MV-4-11 (cell line): ENCODE measurements around the gene MARK3.
"Not testable (repeated sequence)": the region's sequence is repeated elsewhere in the genome, so short reads cannot be mapped to it uniquely, and the experiment has no call there.

ENCODE experiments used
- DNase-seq: peaks from one replicate; lab custom pipeline; 2025; lab: John Stamatoyannopoulos, UW

Gene MARK3

DNA sequence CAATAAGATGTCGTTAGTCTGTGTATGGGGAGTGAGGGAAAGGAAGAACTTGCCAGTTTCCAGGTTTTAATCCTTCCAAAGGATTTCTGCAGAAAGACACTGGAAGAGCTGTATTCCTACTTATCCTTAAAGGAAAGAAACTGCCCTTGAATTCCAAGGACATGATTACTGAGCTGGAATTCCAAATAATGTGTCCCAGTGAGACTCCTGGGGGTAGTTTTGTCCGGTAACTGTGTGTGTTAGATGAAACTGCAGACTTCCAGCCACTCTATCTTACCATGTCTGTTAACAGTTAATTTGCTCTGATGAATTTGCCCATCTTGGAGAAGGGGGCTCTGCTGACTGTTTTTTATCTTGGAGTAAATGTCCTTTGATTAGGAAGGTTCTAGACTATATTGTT lies 104.4 kb downstream of the MARK3 start:
- no peak for DNase-seq

DNA sequence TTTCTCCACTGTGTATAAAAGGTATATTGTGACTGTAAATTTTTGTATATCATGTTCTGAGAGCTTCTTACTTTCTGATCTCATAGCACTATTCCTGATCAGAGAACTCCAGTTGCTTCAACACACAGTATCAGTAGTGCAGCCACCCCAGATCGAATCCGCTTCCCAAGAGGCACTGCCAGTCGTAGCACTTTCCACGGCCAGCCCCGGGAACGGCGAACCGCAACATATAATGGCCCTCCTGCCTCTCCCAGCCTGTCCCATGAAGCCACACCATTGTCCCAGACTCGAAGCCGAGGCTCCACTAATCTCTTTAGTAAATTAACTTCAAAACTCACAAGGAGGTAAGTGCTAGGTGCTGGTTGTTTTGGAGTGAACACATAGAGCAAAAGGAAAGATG lies 106.5 kb downstream of the MARK3 start:
- DNase-seq, result no peak

DNA sequence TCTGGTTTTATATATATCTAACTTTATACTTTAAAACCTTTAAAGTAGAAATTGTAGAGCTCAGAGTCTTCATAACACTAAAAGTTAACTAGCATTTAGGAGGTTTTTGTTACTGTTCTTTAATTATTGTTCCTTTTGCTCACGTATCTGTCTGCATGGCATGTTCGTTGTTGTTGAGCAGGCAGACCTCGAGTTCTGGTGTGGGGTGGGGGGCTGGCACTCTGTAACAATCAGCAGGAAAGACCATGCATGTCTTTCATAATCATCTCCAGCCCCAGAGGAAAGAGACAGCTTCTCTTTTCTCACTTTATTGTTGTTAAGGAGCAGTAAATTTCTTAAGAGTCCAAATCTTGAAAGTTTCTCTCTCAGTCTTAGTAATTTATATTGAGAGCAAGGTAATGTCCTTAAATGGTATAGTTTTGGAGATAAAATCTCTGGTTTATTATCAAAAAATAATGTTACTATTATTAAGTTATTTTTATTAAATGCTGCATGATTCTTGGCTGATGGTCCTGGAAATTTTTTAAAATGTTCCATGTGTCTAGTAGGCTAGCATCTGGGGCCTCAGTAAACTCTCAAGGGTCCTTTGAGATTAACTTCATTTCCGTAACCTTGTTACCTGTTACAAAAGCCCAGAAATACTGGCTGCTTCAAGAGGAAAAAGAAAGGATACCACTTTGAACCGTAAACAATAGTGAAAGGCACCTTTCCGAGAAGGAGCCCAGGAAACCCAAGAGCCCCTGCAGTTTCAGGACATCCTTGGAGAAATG lies 107.1 kb downstream of the MARK3 start:
- DNase-seq, result no peak

DNA sequence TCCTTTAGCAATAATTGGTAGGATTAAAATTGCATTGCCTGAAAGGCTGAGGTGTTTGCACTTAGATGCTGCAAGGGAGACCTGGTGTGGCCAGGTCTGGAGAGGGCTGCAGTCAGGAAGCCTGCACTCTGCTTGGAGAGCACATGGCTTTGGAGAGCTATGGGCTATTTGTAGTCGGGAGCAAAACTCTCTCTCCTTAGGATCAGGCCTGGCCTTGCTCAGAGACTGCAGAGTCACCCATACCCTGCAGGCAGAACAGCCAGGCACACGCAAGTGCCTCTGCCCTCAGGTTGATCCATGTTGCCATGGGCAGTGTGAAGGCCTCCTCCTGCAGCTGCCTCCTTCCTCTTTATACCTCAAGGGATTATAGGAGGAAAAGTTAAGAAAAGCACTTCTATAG lies 110.6 kb downstream of the MARK3 start:
- peak; percentile 7 for DNase-seq

DNA sequence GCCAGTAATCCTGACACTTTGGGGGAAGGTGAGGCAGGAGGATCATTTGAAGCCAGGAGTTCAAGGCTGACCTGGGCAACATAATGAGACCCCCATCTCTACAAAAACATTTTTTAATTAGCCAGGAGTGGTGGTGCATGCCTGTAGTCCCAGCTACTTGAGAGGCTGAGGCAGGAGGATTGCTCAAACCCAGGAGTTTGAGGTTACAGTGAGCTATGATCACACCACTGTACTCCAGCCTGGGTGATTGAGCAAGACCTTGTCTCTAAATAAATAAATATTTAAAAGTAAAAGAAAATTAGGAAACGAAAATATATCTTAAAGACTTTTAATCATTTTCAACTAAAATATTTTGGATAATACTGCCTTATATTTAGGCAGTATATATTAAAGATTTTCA lies 111.6 kb downstream of the MARK3 start:
- no peak for DNase-seq

DNA sequence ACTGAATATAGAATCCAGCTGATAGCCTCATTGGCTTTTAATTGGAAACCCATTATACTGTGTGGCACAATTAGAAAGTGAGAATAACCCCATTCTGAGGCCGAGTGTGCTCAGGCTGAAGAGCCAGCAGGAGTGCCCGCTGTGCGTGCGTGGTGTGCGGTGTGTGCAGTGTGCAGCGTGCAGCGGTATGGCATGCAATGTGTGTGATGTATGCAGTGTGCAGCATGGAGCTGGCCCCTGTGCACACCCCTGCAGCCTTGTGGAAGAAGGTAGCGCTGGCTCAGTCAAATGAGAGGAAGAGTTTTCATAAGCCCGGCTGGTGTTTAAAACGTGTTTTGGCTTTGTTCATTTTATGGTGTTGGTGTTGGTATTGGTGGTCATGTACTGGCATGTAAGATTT lies 114.5 kb downstream of the MARK3 start:
- DNase-seq, result no peak

DNA sequence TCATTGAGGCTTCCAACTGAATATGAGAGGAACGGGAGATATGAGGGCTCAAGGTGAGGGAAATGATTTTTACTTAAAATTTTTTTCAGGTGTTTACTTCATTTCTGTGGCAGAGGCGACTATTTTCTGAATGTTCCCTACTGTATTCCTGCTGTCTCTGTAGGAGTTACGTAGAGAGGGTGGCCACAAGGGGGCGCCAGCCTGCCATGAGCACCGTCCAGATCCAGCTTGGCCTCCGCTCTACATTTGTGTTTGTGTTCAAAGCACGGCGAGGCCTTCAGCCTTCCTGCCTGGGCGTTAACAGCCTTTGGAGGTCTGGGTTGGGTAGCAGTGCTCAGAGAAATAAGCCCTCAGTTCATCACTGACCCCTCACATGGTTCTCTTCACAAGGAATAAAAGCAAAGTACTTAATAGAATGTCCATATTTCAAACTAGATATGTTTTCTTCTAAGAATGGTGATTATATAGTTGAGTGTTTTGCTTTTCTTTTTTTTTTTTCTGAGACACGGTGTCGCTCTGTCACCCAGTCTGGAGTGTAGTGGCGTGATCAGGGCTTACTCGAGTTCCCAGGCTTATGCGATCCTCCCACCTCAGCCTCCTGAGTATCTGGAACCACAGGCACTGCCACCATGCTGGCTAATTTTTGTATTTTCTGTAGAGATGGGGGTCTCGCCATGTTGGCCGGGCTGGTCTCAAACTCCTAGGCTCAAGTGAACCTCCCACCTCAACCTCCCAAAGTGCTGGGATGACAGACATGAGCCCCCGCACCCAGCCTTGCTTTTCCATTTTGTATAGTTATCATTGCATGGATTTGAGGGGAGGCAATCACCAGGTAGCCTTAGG lies 115.2 kb downstream of the MARK3 start:
- DNase-seq, result peak; percentile 54

DNA sequence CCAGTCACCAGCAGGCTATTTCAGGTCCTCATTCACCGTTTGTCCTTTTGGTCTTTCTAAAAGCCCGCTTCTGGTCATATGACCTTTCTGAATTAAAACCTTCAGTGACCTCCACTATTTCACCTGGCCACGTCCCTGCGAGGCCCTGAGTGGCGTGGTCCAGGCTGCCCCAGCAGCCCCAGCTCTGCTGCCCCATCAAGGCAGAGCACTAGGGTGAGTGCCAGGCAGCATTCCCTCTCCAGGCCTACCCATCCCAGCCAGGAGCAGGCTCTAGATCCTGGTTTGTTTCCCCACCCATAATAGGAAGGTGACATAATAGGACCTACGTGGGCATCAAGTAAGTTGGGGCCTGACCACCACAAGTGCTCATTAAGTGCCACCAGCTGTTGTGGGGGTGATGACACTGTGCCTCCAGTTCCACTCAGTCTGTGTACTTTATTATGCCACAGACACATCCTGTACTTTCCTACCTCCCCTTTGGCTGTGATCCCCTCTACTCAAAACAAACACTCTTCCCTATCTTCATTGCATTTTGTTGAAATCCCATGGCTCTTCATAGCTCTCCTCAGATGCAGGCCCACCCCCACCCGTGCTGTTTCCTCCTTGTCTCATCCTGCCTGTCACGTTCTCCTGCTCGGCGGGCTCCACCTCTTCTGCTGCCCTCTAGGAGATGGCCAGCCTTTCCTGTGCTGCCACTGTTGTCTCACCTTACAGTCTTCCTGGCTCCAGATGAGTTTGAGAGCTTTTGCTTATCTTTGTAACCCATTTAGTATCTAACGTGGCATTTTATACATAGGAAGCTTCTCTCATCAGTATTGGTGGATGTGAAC lies 116.0 kb downstream of the MARK3 start:
- no peak for DNase-seq

DNA sequence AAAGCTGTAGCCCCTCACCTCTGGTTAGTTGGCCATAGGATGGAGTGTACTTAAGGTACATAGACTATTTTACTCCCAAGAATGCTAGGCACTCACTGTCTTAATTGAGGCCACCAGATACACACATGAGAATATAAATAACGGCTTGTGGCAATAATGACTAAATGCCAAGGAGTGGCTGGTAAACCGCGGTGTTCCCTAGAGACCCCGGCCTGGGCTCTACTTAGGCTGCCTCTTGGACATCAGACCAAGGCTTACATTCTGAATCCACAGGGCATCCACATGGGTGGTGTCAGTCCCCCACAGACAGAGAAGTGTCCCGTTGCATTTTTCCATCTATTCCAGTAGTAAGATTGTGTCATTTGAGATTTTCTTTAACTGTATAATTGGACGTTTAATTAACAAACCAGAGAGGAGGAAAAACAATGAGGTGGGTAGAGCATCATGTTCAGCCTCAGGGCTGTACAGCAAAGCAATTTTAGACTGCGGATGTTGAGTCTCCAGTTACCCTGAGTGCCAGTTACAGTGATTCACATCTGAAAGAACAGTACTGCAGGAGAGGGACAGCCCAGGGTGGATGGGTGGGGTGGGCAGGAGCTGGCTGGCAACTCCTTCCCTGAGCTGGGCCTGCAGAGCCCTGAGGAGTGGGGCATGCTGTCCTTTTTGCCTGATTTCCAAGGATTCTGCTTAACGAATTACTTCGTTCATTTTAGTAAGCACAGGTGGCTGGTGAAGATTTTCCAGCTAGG lies 116.9 kb downstream of the MARK3 start:
- DNase-seq, result no peak

DNA sequence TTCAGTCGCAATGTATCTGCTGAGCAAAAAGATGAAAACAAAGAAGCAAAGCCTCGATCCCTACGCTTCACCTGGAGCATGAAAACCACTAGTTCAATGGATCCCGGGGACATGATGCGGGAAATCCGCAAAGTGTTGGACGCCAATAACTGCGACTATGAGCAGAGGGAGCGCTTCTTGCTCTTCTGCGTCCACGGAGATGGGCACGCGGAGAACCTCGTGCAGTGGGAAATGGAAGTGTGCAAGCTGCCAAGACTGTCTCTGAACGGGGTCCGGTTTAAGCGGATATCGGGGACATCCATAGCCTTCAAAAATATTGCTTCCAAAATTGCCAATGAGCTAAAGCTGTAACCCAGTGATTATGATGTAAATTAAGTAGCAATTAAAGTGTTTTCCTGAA lies 117.7 kb downstream of the MARK3 start:
- DNase-seq, result no peak

DNA sequence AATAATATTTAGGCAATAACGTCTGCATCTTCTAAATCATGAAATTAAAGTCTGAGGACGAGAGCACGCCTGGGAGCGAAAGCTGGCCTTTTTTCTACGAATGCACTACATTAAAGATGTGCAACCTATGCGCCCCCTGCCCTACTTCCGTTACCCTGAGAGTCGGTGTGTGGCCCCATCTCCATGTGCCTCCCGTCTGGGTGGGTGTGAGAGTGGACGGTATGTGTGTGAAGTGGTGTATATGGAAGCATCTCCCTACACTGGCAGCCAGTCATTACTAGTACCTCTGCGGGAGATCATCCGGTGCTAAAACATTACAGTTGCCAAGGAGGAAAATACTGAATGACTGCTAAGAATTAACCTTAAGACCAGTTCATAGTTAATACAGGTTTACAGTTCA lies 118.1 kb downstream of the MARK3 start:
- no peak for DNase-seq

DNA sequence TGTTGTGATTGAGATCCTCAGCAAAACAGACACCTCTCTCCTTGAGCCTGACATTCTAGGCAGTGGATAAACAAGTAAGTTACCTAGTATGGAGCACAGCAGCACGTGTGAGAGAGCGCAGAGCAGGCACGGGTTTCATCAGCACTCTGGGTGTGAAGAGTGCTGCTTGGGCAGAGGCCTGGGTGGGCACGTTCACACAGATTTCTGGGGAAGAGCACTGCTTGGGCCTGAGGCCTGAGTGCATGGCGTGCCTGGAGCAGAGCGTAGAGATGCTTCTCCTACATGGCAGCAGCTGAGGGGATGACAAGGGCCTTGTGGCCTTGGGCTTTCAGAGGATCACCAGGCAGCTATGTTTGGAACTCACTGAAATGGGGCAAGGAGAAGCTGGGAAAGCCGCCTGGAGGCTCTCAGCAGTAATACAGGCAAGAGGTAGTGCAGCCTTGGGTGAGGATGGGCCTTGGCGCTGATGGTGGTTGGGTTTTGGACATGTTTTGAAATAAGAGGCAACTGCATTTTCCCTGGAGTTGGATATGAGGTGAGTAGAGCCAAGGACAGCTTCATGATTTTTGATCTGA lies 119.9 kb downstream of the MARK3 start:
- no peak for DNase-seq

DNA sequence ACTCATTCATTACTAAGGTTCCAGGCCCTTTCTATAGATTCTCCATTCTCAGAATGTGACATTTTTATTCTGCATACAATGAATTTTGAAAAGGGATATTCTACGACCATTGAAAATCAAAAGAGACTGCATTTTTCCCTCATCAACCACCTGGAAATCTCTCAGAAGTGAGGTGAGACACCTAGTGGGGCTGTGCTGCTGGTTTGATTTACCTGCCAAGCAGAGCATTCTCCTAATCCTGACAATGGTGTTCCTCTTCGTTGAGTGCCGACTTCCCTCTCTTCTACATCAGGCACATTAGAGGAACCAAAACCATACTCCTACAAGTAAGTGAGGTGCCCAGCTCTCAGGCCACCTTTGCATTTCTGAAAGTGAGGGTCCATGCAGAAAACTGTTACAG lies 122.5 kb downstream of the MARK3 start:
- DNase-seq, result no peak

DNA sequence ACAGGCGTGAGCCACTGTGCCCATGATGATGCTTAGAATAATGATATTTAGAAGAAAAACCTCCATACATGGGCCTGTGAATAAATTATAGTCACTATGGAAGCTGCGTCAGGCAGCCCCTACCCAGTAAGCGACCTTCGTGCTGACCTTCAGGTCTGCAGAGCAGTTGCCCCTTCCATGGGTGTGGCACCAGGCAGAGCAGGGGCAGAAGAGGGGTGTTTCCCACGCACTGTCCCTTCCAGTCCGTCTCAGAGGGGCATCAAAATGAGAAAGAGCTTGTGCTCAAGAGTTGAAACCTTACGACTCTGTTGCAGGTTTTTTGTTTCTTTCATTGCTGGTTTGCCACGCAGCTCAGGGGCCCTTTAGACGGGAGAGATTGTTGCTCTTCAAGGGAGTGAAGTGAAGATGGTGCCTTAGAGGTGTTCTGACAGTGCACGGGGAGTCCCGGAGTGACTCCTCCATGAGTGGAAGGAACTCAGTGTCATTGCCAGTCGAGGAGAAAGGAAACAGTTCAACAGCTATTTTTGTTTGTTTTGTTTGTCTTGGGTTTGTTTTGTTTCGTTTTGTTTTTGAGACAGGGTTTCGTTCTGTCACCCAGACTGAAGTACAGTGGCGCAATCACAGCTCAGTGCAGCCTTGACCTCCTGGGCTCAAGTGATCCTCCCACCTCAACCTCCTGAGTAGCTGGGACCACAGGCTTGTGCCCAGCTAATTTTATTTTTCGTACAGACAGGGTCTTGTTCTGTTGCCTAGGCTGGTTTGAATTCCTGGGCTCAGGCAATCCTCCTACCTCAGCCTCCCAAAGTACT lies 123.5 kb downstream of the MARK3 start:
- no peak for DNase-seq

DNA sequence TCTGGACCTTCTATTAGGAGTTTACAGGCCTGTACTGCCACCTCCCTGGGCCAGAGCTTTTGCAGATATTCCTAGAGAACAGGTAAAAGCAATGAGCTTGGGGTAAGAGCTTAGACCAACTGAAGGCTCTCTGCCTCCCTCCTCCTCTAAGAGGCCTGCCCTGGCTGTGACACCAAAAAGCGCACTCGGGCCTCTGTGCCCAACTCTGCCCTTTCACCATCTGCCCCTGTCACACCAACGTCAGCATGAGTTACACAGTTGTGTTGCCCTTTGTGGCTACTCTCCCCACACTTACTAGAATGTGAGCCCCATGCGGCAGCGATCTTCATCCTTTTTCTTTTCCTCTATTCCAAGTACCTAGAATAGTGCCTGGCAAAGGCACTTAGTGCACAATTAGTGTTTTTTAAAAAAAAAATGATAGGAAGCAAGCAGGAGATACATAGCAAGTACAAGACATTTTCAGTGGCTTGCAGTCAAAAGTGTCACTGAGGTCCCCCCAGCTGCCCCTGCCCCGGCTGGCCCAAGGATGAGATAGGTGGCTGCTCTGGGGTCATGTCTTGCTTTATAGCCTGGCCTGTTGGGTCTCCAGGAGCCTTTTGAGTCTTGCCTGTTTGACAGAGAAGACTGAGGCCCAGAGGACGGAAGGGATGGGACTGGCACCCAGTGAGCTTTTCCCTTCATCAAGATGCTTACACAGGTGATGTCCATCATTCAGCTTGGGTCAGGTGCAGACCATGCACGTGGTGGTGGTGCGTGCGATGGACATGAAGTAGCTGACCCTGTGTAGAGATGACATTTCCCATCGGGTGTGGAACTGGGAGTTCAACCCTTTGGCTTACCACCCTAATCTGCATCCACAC lies 124.9 kb downstream of the MARK3 start:
- no peak for DNase-seq

DNA sequence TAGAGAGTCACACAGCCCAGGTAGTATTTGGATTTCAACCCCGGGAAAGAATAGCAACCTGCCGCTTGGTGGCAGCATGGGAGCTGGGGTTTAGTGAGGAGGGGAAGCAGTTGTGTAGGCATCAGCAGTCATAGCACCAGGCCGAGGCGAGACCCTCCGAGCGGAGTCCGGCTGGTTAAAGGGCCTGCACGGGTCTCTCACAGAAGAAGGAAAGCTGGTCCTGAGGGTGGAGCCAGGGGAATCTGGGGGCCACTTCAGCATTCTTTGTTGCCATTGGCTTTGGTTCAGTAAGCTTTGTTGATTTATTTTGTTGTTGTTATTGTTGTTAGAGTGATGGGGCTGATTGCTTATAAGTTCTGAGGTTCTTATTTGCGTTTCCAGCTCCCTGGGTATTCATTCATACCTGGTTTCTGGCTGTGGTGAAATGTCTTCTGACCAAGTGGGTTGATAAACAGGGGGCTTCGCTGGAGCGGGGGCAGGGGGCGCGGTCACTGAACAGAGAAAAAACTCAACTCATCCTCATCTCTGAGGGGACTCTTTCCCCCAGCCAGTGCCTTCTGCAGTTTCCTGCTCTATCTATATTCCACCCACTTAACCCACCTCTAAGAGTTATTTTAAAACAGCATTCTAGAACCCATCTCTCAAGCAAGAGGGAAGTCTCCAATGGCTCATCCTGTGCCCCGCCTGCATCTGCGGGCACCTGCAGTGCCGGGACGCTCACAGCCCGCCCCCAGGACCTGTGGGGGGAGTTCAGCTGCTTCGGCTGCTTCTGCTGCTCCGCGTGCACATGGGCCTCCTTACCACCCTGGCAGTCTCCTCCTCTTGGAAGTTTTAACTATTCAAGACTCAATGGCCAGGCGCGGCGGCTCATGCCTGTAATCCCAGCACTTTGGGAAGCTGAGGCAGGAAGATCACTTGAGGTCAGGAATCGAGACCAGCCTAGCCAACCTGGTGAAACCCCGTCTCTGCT lies 125.8 kb downstream of the MARK3 start:
- no peak for DNase-seq

DNA sequence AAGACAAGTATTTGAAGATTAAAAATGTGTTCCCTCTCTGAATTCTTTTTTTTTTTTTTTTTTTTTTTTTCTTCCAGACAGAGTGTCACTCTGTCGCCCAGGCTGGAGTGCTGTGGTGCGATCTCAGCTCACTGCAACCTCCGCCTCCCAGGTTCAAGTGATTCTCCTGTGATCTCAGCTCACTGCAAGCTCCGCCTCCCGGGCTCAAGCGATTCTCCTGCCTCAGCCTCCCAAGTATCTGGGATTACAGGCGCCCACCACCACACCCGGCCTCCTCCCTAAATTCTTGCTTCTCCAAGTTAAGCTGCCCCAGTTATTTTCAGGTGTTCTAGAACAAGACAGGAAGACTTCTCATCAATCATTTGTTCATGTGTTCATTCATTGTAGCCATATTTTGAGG lies 127.0 kb downstream of the MARK3 start:
- not testable (repeated sequence) for DNase-seq
